ENCODE results near the gene SULF2.

Gene SULF2

DNA sequence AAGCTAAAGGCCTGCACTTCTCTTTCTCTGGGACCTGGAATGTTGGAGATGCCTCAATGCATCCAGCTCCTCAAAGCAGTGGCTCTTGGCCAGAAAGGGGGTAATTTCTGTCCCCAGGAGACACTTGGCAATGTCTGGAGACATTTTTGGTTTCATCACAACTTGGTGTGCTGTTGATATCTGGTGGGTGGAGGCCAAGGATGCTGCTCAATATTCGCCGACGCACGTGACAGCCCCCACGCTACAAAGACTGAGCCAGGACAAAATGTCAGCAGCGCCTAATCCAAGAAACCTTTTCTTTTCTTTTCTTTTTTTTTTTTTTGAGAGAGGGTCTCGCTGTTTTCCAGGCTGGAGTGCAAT, 79.8 kb downstream of the SULF2 start:
- no peak for DNase-seq

DNA sequence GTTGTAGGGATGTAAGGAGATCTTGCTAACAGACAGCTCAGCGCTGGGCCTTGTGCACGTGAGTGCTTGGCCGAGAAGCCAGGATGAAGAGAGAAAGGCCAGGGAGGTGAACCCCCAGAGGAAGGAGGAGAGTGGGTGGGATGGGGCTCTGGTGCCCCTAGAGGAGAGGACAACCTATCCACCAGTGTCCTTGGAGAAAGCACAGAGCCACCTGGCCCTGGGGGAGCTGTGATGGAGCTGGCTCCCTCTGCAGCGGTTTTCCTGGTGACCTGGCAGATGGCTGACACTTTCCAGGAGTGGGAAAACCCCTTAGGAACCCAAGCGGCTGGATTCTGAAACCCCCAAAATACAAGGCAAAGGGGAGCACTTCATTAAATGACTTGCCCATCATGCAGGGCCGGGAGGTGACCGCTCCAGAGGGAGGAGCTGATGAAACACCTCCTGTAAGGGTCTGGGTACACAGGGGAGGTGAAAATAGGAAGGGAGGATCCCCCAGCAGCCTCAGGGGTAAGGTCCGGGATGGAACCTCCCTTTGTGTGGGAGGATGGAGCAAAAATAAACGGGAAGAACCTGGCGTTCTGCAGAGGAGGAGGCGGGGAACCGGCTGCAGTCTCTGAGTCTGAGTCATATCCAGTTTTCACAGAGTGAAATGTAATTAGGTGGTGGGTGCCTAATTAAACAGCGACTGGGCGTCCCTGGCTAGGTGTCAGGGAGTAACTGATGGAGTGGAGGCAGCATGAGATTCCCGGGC, 80.4 kb downstream of the SULF2 start:
- DNase-seq: no peak

DNA sequence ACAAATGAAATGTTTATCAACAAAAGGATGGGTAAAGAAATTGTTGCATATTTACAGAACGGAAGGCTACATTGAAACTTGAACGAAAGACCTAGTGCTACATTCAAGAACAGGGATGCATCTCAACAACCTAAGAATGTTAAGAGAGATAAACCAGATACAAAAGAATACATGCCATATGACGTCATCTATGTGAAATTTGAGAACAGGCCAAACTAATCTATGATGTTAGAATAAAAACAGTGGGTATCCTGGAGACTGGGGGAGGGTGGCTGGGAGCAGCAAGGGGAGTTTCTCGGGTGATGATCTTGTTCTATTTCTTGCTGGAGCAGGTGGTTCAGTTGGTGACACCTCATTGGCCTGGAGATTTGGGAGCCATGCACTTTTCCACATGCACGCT, 81.5 kb downstream of the SULF2 start:
- no peak for DNase-seq

DNA sequence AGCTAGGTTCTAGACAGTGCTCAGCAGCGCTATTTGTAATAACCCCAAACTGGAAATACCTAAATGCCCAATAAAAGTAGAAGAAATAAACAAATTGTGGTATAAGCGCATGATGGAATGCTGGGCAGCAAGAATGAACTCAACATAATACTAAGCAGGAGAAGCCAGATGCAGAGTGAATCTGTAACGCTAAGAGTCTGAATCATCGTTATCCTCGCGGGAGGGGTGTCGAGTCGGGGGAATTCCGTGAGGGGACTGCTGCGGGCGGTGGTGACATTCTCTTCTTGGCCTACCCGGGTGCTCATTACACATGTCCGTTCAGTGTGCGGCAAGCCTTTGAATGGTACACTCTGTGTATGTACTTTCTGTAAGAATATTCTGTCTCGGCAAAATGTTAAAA, 83.7 kb downstream of the SULF2 start:
- no peak for DNase-seq

- DNase-seq: no peak
These were observed 85.0 kb downstream of the SULF2 start for GRCh38 chr20:47700327-47700726.

DNA sequence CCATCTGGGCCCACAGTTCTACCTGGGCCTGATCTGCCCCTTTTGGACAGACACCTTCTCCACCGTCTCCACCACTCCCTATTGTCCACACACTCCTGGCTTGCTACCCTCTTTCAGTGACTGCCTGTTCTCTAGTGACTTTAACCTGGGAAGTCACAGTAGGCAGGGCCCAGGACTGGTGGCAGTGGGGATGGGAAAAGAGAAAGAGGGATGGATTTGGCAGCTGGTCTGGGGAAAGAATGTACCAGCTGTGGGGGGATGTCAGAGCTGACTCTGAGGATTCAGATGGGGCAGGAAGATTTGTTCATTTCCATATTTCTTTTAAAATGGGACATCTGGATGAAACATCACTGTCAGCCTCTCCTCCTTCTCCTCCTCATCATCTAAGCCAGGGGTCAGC, 85.5 kb downstream of the SULF2 start:
- DNase-seq: no peak

GRCh38 chr20:47698142-47698541, 87.1 kb downstream of the SULF2 start:
- DNase-seq: no peak

- no peak for DNase-seq
These were observed 88.4 kb downstream of the SULF2 start for GRCh38 chr20:47696856-47697255.

GRCh38 chr20:47694021-47694818, 91.1 kb downstream of the SULF2 start:
- no peak for DNase-seq

DNA sequence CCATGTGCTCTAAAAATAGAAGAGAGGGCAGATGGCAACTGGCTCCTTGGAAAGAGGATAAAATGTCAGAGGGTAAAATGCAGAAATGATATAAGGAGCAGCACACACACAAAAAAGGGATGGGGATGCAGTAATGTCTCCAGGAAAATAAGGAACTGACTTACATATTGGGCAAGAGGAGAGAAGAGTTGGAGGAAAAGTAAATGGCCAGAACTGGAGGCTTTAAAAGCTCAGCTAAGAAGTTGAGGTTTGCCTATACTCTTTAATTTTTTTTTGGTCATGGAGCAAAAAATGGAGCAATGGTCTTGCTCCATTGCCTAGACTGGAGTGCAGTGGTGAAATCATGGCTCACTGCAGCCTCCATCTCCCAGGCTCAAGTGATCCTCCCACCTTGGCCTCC, 93.7 kb downstream of the SULF2 start:
- no peak for DNase-seq

DNA sequence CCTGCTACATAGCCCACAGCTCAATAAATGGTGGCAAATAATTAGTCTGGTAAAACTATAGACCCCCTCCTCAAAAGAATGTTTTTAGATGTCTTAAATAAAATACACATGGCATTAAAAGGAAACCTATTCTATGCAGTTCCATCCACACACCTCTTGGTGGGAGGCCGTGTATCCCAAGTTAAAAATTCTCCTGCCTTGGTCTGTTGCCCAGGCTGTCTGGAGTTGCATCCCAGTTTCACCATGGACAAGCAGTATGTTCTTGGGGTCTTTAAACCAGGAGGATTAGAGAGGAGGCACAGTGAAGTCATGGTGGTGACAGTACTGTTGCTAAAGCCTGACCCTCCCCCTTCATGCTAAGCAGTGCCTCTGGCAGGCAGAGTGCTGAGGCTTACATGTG, 95.5 kb downstream of the SULF2 start:
- no peak for DNase-seq

GRCh38 chr20:47688385-47689381, 96.6 kb downstream of the SULF2 start:
- no peak for DNase-seq

DNA sequence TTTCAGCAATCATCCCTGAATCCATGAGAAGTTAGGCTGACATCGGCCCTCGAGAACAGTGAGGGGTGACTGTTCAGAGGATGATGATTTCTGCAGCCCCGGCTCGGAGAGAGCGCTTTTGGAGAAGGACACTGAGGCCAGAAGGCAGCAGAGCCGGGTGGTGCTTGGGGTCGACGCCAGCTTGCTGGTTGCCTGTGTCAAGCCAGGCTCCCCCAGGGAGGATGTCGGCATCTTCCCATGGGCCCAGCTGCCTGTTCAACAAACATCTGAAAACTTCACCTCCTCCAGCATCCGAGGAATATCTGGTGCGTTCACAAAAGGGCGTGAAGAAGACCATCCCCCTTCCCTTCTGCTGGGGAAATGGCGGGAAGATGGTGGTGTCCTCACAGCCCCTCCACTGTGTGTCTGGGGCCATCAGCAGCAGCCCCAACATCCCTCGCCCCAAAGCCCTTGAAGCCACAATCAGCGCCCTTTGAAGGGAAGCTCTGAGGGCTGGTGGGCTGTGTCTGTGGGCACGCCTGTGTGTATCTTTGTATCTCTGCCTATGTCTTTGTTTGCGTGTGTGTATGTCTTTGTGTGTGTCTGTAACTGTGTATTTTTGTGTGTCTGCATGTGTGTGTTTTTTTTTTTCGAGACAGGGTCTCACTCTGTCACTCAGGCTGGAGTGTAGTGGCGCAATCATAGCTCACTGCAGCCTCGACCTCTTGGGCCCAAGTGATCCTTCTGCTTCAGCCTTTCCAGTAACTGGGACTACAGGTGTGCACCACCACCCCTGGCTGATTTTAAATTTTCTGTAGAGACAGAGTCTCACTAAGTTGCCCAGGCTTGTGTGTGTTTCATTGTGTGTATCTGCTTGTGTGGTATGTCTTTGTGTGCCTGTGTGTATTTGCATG, 97.9 kb downstream of the SULF2 start:
- DNase-seq: no peak

DNA sequence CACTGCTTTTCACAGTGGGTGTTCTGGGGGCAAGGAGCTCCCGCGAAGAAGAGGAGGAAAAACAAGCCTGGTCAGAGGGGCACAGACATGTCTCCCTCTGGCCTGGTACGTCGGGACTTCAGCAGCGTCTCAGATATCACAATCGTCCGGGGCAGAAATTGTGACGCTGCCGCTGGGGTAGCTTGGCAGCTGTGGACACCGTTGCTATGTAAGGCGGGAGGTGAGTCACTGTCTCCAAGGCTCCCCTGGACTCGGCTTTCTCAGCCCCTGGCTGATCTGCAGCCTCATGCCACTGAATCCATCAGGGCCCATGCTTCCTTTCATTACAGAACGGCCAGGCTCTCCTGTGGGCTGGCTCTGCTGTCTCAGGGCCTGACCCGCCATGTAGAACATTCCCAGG, 98.7 kb downstream of the SULF2 start:
- DNase-seq: no peak

DNA sequence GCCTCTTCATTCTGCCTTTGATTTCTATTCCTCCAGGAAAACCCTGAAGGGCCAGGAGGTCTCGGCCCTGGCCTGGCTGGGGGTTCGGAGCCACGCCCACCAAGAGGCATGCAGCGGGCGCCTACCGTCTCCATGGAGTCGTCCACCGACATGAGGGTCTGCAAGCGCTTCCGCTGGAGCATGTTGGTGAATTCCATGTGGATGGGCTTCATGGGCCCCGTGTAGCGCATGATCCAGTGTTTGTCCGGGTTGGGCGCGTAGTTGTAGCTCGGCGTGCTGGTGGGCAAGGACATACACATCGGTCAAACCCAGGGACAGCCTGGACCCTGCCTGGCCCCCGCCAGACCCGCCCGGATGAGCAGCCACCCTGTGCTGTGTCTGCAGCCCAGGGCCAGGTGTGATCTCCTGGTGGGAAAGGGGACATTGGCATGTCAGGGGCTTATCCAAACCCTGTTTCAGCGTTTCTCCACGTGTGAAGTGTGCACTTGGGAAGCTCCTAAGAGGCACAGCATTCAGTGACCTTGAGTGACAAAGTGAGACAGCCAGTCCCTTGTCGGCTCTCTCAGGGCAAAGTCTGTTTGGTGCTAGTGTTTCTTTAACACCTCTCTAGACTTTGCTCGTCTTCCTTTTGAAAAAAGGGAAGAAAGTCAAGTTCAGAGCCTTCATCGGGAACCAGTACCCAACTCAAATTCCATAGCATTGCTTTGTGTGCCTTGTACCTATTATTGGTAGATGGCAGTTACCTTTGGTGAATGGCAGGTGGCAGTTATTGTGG, 100.8 kb downstream of the SULF2 start:
- no peak for DNase-seq

DNA sequence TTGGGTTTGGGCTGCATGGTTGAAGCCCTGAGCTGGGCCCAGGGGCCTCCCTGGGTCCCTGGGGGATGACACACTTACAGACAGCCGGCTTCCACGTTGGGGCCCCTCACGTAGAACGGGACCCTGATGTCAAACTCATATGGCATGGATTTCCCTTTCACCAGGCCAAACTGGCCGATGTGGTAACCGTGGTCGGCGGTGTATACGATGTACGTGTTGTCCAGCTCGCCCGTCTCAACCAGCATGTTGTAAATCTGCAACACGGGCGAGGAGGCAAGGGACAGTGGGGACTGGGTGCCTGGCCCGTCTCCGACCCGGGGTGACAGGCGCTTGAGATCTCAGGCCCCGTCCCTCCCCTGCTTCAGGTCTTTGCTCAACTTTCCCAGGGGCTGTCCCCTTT, 102.4 kb downstream of the SULF2 start:
- DNase-seq: no peak

DNA sequence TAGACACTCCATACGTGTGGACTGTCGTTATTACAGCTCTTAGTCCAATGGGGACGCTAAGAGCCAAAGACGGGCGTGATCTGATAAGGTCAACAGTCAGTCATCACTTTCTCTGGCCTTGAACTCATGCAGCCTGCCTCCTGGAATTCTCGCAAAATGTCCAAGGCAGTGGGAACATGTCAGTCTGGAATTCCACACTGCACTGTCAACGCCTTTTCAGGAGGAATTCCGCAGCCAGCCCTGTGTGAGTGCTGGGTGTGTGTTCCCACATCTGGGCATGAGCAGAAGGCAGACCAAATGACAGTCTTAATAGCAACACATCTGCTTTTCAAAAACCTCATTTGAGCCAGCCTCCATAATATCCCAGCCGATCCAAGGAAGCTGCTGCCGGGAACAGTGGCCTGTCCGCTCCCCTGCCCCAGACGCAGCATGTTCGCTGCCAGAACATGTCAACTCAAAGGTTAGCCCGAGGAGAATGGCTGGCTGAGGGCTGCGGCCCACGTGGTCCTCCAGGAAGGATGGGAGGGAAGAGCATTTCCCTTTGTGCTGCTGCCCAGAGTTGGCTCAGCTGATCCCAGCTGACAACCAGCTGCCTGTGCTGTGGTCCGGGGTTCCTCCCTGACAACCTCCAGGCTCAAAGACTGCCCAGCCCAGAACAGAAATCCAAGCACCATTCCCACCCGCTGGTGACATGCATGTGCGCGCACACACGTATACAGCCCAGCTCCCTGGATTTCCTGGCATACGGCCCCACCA, 103.1 kb downstream of the SULF2 start:
- DNase-seq: no peak

- no peak for DNase-seq
These were observed 104.3 kb downstream of the SULF2 start for GRCh38 chr20:47680804-47681529.

DNA sequence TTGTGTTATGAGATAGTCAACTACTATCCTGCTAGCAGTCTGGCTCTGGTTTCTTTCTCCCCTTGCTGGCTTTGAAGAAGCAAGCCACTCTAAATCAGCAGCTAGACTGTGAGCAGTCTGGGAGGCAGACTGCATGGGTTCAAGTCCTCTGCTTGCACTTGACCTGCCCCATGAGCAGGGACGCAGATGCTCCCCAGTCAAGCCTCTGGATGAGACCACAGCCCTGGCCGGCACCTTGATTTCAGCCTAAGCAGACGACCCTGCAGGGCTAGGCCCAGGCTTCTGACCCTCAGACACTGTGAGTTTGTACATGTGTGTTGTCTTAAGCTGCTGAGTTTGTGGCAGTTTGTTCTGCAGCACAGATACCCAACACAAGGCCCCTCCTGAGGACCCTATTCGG, 105.8 kb downstream of the SULF2 start:
- no peak for DNase-seq

- DNase-seq: no peak
These were observed 106.7 kb downstream of the SULF2 start for GRCh38 chr20:47678536-47678935.
